Medulla oblongata (tissue), 1 donor: ENCODE measurements around the gene PIGQ.

Source experiments
- DNase-seq: peaks from one replicate; pipeline ENCODE4 v3.0.0-alpha.2; 2015; ENCODE audit errors: extremely low spot score

Gene PIGQ

GRCh38 chr16:567373-568256, 2.2 kb upstream of the PIGQ start:
- DNase-seq = no peak

DNA sequence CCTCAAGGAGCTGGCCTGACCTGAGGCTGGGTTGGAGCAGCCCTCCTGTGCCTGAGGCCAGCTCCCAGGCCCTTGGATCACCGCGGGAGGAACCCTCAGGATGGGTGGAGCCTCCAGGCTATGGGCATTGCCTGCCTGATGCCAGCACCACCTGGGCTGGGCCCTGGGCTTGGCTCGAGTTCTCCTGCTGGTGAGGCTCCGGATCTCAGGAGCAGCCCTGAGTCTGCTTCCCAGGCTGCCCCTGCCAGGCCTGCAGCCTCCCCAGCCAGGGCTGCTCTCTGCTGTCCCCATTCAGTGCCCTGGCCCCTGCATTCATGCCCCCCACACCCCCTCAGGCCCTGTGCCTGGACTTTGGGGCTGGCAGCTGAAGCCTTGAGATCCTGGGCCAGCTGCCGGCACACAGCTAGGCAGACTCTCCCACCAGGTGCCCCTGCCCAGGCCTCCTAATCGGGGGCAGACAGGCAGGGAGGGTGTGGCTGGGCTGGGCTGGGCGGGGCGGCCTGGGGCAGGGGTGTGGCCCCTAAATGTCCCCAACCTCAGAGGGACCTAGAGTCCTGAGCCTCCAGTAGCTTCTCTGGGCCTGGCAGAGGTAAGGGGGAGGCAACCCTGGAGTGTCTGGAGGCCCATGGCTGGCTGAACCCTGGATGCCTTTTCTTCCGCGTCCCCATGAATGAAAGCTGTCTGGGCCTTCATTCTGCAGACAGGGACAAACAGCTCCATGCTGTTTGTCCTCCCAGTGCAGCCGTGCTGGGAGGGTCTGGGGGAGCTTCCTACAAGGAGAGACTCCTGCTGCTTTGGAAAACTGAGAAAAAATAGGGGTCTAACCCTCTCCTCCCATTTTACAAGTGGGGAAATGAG, 1.1 kb upstream of the PIGQ start:
- no peak for DNase-seq

GRCh38 chr16:572865-573650, 3.3 kb downstream of the PIGQ start:
- DNase-seq = no peak

GRCh38 chr16:574021-574760, 4.4 kb downstream of the PIGQ start:
- DNase-seq = no peak

DNA sequence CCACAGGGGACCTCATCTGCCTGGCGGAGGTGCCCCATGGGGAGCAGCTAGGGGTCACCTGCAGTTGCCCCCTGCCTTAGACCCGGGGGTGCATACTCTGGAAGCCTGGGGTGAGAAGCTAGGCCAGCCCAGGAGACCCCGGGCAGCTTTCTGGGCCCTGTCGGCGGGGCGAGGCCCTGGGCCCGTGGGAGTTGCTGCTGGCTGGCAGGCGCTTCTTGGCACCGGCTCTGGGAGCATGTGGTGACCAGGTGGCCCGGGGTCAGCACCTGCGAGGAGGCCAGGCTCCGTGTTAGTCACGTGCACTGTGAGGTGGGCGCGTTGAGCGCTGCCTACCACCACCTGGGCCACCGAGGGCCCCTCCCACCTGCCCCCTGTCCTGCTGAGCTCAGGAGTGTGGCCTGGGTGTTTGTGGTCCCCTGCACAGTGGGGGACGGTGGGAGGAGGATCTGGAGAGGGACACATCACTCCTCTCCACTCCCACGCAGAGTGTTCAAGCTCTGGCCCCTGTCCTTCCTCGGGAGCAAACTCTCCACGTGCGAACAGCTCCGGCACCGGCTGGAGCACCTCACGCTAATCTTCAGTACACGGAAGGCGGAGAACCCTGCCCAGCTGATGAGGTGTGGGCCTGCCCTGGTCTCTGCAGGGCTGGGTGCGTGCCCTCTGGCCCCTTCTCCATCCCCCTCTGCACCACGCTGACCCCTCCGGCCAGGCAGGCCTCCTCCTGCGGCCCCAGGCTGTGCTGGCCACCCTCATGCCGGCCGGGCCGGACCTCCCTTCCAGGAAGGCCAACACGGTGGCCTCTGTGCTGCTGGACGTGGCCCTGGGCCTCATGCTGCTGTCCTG, 5.8 kb downstream of the PIGQ start:
- DNase-seq = no peak

- DNase-seq = no peak
Measured at GRCh38 chr16:576197-576822, 6.5 kb downstream of the PIGQ start.

DNA sequence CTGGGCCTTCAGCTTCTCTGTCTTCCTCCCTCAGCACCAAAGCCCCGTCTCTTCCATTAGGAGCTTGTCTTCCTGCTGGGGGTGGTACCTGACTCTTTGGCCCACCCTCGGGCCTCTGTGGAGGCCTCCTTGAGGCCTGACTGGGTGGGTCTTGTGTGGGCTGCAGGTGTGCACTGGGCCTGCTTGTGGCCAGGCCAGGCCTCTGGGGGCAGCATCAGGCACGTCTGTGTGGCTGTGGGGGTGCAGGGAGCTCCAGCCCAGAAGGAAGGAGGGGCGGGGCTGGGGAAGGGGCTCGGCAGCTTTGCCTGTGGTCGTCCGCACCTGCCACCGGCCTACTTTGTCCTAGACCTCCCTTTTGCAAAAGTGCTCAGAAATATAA, 7.0 kb downstream of the PIGQ start:
- no peak for DNase-seq

DNA sequence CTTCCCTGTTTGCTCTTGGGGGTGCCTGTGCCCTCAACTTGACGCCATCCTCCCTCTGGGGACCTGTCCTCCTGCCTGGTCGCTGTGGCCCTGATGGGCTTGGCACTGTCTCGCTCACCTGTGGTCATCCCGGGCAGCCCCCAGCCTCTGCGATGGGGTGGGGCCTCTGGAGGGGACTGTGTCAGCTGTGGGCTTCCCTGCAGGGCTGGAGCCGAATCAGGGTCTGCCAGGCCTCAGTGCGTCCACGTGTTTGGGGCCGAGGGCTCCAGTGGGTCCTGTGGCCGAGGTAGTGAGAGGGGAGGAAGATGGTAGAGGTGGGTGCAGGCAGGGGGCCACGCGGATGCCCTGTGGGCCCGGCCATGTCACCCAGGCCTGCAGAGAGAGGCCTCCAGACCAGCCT, 8.0 kb downstream of the PIGQ start:
- no peak for DNase-seq

DNA sequence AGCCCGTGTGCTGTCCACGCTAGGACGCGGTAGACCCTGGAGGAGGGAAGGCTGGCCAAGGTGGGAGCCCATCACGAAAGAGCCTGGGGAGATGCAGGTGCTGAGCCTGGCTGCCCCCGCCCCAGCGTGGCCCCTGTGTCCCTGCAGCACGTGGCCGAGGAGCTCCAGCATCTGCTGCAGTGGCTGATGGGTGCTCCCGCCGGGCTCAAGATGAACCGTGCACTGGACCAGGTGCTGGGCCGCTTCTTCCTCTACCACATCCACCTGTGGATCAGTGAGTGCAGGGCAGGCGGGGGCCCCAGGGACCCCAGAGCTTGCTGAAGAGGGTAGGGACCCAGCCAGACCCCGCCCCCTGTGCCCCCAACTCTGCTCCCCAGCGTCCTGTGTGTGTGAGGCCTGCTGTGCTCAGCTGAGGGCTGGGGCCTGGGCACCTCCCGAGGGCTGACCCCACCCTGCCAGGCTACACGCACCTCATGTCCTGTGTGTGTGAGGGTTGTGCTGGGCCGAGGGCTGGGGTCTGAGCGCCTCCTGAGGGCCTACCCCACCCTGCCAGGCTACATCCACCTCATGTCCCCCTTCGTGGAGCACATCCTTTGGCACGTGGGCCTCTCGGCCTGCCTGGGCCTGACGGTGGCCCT, 8.6 kb downstream of the PIGQ start:
- no peak for DNase-seq

GRCh38 chr16:578870-579405, 9.2 kb downstream of the PIGQ start:
- DNase-seq = peak; percentile 54

- DNase-seq = no peak
Measured at GRCh38 chr16:580141-580945, 10.6 kb downstream of the PIGQ start.

GRCh38 chr16:580946-581498, 11.3 kb downstream of the PIGQ start:
- no peak for DNase-seq

GRCh38 chr16:582218-582613, 12.4 kb downstream of the PIGQ start:
- no peak for DNase-seq

- no peak for DNase-seq
Measured at GRCh38 chr16:582614-583331, 13.0 kb downstream of the PIGQ start.

- DNase-seq = no peak
Measured at GRCh38 chr16:583470-583814, 13.7 kb downstream of the PIGQ start.

- no peak for DNase-seq
Measured at GRCh38 chr16:583815-584591, 14.2 kb downstream of the PIGQ start.

DNA sequence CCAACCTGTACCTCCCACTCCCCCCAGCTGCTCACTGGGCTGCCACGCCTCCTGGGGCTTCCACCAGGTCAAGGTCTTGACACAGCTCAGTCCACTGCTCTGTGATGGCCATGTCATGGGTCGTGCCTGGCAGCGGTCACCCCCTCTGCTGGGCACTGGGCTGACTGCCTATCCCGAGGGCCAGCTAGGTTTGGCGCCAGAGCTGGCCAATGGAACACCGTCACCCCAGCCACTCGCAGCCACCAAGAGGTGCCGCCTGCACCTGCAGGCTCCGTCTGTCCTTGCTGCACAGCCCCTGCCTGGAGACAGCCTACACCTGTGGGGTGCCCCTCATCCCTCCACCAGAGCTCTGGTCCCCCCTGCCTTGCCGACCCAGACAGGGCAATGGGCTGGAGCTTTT, 15.6 kb downstream of the PIGQ start:
- DNase-seq = no peak
